ENCODE data around the gene NSDHL.

DNA sequence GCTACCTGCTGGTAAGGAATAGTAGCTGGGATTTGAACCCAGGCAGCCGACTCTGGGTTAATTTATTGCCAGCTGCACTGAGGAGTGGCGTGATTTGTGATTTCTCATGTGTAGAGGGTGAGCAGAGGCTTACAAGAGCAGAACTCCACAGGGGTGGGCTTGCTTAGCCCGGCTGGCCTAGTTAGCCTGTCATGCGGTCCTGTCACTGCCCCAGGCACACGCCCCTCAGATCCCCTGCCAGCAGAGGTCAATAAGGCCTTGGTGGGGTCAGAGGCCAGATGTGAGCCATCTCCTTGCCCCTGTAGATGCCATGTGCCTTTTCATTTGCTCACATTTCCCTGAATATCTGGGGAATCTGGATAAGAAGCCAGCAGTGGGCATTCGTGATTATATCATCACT is 13.4 kb downstream of the NSDHL start:
- TF ChIP-seq, protein P1, sequence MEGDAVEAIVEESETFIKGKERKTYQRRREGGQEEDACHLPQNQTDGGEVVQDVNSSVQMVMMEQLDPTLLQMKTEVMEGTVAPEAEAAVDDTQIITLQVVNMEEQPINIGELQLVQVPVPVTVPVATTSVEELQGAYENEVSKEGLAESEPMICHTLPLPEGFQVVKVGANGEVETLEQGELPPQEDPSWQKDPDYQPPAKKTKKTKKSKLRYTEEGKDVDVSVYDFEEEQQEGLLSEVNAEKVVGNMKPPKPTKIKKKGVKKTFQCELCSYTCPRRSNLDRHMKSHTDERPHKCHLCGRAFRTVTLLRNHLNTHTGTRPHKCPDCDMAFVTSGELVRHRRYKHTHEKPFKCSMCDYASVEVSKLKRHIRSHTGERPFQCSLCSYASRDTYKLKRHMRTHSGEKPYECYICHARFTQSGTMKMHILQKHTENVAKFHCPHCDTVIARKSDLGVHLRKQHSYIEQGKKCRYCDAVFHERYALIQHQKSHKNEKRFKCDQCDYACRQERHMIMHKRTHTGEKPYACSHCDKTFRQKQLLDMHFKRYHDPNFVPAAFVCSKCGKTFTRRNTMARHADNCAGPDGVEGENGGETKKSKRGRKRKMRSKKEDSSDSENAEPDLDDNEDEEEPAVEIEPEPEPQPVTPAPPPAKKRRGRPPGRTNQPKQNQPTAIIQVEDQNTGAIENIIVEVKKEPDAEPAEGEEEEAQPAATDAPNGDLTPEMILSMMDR (conservative IDR thresholded peaks at IDR 0.05 in 1 of 2, IDR thresholded peaks at IDR 0.05 in 1 of 2; ENCODE audit: extremely low read depth in 1 of 2, insufficient read depth in 1 of 2, low read depth in 1 of 2, low read length in 2 of 2) = no peak
- no peak for TF ChIP-seq EZH2 (IDR thresholded peaks at IDR 0.05; ENCODE audit: borderline replicate concordance, low read length)
